ENCODE measurements around the gene PHKB. TPM values are rescaled to one million over a fixed set of nuclear protein-coding genes. Genes with fewer than 3 reads are reported as not detected.

PHKB gene
- total and polyA plus RNA-seq, 2 of the 8 experiments (the other 6 are each of a cell fraction or from before 2014, with no cell fraction given): 18.6 to 38.3 TPM

DNA sequence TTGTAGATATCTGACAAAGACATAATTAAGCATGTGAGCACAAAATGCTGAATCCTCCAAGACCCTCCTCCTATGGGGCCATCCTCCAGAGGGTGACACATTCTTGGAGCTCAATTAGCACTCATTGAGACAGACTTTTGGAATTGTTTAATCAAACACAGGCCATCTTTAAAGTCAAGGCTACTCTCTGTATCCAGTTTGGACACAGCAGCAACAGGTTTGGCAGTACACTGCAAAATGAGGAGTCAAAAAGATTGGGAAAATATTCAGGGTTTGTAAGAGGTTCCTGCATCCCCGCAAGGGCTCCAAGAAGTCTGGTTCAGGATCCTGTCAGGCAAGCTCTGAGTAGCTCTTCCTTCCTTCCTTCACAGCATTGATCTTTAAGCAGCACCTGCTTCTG, 1.5 kb upstream of the PHKB start (continued):
- TF ChIP-seq, protein P1, sequence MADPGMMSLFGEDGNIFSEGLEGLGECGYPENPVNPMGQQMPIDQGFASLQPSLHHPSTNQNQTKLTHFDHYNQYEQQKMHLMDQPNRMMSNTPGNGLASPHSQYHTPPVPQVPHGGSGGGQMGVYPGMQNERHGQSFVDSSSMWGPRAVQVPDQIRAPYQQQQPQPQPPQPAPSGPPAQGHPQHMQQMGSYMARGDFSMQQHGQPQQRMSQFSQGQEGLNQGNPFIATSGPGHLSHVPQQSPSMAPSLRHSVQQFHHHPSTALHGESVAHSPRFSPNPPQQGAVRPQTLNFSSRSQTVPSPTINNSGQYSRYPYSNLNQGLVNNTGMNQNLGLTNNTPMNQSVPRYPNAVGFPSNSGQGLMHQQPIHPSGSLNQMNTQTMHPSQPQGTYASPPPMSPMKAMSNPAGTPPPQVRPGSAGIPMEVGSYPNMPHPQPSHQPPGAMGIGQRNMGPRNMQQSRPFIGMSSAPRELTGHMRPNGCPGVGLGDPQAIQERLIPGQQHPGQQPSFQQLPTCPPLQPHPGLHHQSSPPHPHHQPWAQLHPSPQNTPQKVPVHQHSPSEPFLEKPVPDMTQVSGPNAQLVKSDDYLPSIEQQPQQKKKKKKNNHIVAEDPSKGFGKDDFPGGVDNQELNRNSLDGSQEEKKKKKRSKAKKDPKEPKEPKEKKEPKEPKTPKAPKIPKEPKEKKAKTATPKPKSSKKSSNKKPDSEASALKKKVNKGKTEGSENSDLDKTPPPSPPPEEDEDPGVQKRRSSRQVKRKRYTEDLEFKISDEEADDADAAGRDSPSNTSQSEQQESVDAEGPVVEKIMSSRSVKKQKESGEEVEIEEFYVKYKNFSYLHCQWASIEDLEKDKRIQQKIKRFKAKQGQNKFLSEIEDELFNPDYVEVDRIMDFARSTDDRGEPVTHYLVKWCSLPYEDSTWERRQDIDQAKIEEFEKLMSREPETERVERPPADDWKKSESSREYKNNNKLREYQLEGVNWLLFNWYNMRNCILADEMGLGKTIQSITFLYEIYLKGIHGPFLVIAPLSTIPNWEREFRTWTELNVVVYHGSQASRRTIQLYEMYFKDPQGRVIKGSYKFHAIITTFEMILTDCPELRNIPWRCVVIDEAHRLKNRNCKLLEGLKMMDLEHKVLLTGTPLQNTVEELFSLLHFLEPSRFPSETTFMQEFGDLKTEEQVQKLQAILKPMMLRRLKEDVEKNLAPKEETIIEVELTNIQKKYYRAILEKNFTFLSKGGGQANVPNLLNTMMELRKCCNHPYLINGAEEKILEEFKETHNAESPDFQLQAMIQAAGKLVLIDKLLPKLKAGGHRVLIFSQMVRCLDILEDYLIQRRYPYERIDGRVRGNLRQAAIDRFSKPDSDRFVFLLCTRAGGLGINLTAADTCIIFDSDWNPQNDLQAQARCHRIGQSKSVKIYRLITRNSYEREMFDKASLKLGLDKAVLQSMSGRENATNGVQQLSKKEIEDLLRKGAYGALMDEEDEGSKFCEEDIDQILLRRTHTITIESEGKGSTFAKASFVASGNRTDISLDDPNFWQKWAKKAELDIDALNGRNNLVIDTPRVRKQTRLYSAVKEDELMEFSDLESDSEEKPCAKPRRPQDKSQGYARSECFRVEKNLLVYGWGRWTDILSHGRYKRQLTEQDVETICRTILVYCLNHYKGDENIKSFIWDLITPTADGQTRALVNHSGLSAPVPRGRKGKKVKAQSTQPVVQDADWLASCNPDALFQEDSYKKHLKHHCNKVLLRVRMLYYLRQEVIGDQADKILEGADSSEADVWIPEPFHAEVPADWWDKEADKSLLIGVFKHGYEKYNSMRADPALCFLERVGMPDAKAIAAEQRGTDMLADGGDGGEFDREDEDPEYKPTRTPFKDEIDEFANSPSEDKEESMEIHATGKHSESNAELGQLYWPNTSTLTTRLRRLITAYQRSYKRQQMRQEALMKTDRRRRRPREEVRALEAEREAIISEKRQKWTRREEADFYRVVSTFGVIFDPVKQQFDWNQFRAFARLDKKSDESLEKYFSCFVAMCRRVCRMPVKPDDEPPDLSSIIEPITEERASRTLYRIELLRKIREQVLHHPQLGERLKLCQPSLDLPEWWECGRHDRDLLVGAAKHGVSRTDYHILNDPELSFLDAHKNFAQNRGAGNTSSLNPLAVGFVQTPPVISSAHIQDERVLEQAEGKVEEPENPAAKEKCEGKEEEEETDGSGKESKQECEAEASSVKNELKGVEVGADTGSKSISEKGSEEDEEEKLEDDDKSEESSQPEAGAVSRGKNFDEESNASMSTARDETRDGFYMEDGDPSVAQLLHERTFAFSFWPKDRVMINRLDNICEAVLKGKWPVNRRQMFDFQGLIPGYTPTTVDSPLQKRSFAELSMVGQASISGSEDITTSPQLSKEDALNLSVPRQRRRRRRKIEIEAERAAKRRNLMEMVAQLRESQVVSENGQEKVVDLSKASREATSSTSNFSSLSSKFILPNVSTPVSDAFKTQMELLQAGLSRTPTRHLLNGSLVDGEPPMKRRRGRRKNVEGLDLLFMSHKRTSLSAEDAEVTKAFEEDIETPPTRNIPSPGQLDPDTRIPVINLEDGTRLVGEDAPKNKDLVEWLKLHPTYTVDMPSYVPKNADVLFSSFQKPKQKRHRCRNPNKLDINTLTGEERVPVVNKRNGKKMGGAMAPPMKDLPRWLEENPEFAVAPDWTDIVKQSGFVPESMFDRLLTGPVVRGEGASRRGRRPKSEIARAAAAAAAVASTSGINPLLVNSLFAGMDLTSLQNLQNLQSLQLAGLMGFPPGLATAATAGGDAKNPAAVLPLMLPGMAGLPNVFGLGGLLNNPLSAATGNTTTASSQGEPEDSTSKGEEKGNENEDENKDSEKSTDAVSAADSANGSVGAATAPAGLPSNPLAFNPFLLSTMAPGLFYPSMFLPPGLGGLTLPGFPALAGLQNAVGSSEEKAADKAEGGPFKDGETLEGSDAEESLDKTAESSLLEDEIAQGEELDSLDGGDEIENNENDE (IDR thresholded peaks at IDR 0.05; ENCODE audit: insufficient replicate concordance, low read length): no peak

All from H1 (cell line).